ENCODE results near the gene SNUPN. TPM values are rescaled to one million over a fixed set of nuclear protein-coding genes. Genes with fewer than 3 reads are reported as not detected.

SNUPN gene
- total and polyA plus RNA-seq, 2 of the 8 experiments (the other 6 are each of a cell fraction or from before 2014, with no cell fraction given), result 13.3 to 28.2 TPM

DNA sequence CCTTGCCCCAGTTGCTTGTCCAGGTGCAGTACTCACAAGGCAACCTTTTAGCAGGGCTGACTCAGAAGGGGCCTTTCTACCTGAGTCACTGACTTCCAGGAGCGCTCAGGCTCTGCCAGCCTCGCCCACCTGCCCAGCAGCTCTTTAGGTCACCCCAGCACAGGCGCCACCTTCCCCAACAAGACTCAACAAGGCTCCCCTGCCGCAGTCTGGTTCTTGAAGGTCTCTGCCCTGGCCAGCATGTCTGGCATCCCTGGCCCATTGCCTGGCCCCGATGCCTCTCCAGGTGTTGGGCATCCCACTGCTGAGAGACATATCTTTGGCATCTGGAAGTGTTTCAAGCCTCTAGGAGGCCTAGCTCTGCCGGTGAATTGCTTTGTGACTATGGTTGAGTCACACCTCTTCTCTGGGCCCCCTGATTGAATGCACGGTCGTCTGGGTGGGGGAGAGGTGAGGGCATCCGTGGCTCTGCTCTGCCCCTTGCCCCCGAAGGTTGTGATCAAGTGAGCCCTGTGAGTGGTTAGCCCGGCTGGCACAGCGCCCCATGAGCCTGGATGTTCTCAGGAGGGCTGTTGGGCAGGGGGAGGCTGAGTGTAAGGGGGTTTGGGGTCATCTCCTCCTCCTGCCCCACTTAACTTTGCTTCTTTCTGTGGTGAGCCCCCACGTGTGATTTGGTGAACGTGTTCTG, 43.8 kb upstream of the SNUPN start (continued):
- TF ChIP-seq, protein P1, sequence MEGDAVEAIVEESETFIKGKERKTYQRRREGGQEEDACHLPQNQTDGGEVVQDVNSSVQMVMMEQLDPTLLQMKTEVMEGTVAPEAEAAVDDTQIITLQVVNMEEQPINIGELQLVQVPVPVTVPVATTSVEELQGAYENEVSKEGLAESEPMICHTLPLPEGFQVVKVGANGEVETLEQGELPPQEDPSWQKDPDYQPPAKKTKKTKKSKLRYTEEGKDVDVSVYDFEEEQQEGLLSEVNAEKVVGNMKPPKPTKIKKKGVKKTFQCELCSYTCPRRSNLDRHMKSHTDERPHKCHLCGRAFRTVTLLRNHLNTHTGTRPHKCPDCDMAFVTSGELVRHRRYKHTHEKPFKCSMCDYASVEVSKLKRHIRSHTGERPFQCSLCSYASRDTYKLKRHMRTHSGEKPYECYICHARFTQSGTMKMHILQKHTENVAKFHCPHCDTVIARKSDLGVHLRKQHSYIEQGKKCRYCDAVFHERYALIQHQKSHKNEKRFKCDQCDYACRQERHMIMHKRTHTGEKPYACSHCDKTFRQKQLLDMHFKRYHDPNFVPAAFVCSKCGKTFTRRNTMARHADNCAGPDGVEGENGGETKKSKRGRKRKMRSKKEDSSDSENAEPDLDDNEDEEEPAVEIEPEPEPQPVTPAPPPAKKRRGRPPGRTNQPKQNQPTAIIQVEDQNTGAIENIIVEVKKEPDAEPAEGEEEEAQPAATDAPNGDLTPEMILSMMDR (IDR thresholded peaks at IDR 0.05; ENCODE audit: control extremely low read depth in 1 of 3, insufficient read depth in 1 of 3, low read depth in 1 of 3, low read length in 3 of 3), result no peak
- TF ChIP-seq SAP30 (IDR thresholded peaks at IDR 0.05; ENCODE audit: insufficient read depth, insufficient replicate concordance, low read length), result no peak

All from H1 (cell line).